Activated CD8-positive, alpha-beta memory T cell treated with anti-CD3 and anti-CD28 coated beads for 1 hour (primary cell): Measurements from ENCODE around the gene HES1.
"Not testable (repeated sequence)": the region's sequence is repeated elsewhere in the genome, so short reads cannot be mapped to it uniquely, and the experiment has no call there.

ENCODE experiments used
- DNase-seq, 2 donors: peaks; one replicate each; pipeline ENCODE4 v3.0.0-alpha.2; 2020; ENCODE audit warnings: low read depth in 1 of 2; ENCODE audit errors: extremely low read depth in 1 of 2

The HES1 gene, protein sequence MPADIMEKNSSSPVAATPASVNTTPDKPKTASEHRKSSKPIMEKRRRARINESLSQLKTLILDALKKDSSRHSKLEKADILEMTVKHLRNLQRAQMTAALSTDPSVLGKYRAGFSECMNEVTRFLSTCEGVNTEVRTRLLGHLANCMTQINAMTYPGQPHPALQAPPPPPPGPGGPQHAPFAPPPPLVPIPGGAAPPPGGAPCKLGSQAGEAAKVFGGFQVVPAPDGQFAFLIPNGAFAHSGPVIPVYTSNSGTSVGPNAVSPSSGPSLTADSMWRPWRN

DNA sequence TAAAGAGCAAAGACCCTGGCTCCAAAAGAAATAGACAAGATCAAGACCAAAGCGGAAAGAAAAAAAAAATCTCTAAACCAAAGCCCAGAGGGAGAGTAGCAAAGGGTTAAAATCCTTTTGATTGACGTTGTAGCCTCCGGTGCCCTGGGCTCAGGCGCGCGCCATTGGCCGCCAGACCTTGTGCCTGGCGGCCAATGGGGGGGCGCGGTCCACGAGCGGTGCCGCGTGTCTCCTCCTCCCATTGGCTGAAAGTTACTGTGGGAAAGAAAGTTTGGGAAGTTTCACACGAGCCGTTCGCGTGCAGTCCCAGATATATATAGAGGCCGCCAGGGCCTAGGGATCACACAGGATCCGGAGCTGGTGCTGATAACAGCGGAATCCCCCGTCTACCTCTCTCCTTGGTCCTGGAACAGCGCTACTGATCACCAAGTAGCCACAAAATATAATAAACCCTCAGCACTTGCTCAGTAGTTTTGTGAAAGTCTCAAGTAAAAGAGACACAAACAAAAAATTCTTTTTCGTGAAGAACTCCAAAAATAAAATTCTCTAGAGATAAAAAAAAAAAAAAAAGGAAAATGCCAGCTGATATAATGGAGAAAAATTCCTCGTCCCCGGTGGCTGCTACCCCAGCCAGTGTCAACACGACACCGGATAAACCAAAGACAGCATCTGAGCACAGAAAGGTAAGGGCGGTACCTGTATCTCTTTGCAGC lies at the start of gene HES1:
HES1 (plus strand) TSS at position 343 of the 713 bp plus-strand sequence; CDS start at position 576, 233 bp downstream.
- no peak for DNase-seq

DNA sequence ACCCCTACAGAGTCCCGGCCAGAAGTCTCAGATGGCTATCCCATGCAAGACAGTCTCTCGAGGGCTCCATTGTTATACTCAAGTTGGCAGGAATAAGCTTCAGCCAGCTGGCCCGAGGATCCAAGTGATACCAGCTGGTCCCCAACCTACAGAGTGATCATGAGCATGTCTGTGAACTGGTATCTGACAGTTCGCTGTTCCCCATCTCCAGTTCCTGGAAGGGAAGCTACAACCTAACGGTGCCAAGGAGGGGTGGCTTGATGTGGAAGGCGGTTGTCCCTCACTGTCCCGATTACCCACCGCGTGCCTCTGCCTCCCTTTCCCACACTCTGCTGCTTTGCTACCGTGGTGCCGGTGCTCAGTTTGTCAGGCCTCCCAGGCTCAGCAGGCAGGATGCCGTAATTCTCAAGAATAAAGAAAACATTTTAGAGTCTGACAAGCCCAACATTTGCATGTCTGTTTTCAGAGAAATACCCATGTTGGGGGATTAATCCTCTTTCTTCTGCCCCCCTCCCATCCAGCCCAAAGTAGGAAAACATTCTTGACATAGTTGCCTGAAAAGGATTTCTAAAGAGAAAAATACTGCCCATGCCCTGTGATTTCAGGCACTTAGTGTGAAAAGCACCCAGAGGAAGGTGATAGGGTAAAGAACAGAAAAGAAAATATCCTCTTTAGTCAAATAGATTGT lies 49.4 kb upstream of the HES1 start:
- DNase-seq: no peak

DNA sequence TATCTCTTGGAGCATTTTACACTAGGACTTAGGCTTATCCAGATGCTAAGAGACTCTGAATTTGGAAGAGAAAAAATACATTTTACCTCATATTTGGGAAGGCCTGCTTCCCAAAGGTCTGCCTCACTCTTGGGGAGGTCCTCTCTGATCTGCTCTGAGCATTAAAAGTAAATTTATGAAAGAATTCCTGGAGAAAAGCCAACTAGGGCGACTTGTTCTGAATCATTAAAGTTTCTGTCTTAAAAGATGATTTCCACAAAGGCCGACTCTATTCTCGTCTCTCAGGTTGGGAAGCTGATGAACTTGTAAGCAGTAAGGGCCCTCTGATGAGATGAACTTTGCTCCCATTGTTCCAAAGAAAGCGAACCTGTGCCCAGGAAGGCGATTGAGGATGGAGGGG lies 48.7 kb upstream of the HES1 start:
- no peak for DNase-seq

DNA sequence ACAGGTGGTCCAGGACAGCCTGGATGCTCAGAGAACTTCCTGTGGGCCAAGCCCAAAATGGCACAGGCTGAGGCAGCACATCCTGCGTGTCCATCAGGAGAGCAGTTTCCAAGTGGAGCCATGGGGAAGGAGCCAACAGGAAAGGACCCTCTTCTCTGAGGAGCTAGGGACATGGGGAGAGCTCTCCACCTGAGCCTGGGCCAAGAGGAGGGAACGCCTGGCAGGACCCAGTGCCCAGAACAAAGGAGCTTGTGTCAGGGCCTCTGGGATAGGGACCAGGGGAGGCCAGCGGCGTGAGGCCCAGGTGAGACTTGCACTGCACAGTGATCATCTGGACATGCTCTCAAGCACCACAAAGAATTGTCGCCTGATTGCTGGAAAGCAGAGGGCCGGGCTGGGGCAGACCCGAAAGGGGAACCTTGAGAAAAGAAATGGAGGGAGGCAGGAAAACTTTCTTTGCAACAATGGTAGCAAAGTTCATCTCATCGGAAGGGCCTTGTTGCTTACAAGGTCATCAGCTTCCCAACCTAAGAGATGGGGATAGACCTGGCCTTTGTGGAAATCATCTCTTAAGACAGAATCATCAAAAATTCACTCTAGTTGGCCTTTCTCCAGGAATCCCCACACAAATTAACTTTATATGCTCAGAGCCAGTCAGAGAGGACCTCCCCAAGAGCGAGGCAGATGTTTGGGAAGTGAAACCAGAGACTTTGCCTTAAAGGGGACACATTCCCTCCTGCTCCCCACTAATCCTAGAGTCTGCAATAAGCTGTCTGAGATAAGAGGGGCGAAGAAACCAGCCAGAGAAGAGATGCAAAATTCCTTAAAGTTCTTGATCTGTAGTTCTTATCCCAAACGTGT lies 47.7 kb upstream of the HES1 start:
- no peak for DNase-seq

DNA sequence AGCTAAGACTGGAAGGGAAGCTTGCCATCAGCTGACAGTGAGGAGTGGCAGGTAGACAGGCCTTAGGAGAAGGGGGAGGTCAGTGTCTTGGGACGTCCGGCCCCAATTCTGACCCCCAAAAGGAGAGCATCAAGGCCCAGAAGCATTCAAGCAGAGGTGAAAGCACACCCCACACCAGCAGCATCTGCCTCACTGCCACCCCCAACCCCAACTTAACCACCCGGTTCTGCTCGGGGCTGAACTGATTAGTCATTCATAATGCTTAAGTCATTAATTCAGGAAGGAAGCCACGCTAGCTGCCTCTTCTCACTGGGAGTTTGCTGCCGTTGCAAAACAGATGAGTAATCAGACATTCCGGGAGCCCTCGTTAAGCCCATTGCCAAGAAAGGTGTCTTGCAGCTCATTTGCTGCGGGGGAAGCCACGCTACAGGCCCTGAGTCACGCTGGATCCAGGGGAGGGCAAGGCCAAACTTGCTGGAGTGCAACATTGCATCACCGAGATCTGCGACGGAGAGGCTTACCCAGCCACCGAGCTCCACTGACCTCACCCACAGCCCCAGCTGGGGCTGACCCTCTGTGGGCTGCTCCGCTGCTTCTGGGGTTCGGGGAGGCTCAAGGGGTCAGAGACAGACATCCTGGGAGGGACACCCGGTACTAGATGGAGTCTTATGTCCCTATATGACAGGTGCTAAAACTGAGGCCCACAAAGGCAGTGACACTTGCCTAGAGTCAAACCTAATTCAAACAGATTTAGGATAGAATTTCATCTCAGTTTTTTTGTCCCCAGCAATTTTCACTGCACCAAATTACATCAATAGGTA lies 46.4 kb upstream of the HES1 start:
- no peak for DNase-seq

DNA sequence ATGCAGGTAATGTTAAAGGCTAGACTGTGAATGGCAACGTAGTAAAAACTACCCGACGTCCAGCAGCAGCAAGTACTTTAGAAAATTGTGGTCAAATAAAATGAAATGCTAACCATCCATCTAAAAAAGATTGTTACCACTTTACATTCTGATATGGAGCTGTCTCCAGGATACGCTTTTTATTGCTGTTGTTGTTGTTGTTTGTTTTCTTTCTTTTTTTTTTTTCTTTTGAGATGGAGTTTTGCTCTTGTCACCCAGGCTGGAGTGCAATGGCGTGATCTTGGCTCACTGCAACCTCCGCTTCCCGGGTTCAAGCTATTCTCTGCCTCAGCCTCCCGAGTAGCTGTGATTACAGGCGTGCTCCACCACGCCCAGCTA lies 45.8 kb upstream of the HES1 start:
- DNase-seq: not testable (repeated sequence)

DNA sequence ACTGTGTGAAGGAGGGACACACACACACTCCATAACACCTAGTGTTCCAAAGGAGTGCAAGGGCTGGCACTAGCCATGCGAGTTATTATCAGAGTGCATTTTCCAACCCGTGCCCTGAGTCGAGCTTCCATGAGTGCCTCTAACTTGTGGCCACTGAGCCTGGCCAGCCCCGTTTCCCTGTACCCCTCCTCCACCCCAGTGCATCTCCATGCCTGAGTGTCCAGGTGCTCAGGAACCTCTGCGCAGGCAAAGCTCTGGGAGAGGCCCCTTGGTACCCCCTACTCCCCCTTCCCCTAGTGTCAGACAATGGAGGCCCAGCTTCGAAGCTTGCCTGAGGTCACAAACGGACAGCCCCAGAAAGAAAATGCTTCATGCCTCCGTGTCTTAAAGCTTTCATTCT lies 45.2 kb upstream of the HES1 start:
- no peak for DNase-seq

DNA sequence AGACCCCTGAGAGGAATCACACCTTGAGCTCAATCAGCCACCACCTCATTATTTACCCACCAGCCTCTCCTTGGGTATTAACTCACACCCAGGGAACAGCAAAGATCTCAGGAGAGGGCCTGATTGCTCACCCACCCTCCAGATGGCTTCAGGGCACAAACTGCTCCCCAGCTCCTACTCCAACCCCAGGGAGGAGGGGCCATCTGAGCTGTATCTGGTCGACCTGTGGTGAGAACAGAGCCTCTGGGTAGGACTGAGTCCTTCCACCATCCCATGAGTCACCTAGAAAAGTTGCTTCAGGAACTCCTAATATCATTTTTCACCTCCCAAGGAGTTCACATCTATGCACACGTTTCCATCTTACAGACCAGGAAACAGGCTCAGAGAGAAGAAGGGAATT lies 44.8 kb upstream of the HES1 start:
- DNase-seq: no peak

DNA sequence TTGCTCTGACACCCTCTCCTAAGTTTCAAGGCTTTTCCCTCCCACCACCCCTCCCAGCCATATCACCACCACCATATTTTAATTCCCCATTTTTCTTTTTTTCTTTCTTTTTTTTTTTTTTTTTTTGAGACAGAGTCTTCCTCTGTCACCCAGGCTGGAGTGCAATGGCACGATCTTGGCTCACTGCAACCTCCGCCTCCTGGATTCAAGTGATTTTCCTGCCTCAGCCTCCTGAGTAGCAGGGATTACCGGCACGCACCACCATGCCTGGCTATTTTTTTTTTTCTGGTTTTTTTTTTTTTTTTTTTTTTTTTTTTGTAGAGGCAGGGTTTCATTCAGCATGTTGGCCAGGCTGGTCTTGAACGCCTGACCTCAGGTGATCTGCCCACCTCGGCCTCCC lies 44.1 kb upstream of the HES1 start:
- not testable (repeated sequence) for DNase-seq

DNA sequence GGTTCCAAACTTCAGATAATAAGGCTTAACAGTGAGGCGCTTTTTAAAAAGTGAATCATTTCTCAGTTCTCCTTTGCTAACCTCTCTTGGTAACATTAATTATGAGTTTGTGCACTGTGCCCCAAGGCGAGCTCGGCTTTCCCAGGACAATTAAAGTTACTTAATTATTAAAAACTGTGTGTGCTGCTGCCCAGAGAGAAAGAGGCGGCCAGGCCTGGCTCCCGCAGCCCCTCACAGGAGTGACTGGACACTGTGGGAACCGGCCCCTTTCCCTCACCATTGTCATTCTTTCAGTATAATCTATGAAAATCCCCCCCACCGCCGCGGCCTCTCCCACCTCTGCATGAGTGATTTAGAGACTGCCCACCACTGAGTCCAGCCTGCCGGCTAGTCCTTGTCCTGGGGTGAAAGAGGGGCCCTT lies 43.1 kb upstream of the HES1 start:
- DNase-seq: no peak

DNA sequence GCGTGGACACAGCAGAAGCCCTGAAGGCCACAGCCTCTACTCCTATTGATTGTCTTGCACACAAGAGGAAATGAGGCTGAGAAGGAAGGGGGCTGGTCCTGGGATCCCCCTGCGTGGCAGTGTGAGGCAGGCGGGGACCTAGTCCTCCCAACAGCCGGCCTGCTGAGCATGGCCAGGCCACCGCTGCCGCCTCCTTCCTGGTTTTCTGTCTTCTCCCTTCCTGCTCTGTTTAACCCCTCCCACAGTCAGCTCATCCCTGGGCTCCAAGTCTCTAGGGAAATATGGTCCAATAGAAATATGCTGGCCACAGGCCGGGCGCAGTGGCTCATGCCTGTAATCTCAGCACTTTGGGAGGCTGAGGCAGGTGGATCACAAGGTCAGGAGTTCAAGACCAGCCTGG lies 42.1 kb upstream of the HES1 start:
- DNase-seq: no peak

DNA sequence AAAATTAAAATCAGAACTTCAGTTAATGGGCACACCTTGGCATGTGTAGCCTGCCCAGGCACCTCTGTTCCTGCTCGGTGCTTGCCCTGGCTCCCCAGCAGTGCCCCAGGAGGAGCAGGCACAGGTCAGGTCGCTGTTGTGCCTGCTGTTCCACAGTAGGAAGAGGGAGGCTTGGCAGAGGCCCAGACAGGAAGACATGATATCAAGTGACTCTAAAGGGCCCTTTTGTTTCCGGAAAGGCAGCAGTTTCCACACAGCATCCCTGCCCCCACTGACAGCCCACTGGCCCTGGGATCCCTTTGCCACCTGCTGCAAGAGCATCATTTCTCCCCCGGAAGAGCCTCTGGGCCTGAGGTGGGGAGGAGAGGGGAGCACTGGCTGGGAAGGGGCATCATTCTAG lies 40.5 kb upstream of the HES1 start:
- no peak for DNase-seq

DNA sequence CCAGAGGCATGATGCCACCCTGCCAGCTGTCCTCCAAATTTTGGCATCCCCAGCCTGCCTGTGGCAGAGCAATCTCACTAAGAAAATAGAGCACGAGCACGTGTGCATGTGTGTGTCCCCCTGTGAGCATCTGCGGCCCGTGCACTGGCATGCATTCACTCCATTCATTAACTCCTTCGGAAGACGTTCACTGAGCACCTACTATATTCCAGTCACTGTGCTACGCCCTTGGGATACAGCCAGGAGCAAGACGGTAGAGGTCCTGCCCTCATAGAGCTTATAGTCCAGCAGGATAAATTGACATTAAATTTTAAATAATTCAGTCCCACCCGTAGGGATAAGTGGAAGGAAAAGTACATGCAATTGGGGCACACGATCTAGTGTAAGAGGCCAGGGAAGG lies 40.0 kb upstream of the HES1 start:
- DNase-seq: no peak

DNA sequence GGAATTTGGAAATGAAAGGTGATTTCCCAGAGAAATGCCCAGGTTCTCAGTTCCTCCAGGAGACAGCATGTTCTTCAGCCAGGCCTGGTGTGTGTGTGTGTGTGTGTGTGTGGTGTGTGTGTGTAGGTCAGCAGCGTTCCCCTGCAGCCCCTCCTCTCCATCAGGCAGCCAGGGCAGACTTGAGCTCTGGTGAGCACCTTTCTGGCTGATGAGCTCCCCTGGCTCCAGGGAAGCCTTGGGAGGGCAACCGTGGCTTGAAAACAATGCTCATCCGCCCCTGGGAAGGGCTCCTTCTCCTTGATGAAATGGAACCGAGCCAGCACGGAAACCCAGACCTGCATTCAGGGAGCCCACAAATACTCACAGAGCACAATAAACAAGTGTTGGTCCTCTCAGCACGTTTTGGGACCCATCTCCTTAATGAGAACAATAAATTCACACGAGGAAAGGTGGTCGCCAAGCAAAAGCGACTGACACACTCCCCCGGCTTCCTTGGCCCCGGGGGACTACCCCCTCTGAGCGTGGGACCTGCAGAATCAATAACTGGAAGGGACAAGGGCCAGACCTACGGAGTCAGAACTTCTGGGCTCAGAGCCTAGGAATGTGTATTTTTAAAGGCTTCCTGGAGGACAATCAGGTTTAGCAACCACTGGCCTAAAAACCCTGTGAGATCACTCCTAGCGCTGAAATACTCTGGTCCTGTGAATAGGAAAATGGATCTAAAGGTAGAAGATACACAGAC lies 38.6 kb upstream of the HES1 start:
- DNase-seq: no peak

DNA sequence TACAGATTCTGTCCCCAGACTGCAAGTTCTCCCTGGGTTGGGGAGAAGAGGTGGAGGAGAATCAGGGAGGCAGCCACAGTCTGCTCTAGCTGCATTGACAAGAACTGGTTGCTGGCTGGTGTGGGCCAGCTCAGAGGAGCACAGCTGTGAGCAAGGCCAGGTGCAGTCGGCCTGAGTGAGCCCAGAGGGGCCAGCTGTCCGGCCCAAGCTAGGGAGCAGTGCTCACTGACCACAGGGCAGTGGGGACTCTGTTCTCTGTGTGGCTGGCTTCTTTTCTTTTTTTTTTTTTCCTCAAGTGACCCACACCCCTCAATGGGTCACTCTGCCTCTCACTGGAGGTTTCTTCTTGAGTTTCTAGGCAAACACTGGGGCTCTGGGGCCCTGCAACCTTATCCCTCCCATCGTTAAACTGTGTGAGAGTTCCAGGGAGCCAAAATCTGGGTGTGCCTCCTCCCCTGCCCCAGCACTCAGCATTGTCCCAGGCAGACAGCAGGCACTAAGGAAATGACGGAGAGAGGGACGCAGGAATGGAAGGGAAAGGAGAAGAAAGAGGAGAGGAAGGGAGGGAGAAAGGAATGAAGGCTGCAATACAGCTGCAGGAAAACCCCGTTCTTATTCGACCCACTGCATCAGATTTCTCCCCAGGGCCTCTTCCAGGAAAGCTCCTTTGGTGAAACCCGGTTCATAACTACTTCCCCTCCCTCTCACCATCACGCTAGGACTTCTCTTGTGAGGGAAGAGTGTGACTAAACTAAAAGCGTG lies 37.7 kb upstream of the HES1 start:
- no peak for DNase-seq

DNA sequence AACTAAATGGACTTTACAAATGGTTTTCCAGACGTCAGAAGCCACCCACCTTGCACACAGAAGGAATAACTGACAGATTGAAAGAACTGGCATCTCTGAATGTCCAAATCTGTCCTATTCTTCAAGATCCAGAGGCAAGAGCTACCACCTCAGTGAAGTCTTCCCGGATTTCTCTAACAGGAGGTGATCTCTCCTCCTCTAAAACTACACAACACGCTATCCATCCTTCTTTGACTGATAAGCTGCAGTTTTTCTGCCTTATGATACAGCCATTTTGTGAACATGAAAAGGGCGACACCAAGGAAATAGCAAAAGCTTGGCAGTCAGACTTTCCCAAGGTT lies 37.1 kb upstream of the HES1 start:
- no peak for DNase-seq

DNA sequence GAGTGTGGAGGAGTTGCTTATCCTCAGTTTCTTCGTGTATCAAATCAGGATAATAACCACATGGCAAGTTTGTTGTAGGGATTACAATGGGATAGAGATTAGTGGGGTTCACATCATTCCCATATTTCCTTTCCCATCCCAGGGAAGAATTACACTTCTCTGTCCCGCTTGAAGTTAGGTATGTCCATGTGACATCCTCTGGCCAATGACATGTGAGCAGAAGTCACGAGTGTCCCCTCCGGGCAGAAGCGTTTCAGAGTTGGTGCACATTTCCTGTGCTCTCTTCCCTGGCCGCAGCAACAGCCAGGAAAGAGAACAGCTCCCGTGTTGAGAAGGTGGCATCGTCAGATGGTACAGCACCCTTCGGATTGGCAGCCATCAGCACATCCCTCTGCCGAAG lies 36.7 kb upstream of the HES1 start:
- DNase-seq: no peak

DNA sequence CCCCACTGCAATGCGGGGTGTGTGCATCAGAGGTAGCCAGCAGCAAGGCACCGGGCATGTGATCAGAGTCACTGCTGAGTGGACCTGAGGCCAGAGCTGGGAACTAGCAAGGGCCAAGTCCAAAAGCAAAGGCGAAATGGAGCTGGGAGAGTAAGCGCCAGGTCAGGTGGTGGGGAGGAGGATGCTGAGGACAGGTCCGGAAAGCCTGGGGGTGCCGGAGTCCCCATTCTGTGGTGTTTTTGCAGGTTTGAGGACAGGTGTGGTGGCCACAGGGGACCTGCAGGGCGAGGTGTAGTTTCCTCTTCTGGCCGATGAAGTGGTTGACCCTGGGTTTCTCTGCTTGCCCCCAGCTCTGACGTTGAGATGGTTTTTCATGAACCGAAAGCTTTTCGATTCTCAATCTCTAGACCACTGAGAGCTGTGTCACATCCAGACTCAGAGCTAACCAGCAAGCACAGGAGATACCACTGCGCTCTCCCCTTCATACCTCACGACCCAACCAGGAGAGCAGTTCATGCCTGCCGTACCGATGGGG lies 35.0 kb upstream of the HES1 start:
- no peak for DNase-seq
